Stomach (tissue), 9 donors: ENCODE data around the gene HIP1. TPM values are rescaled to one million over a fixed set of nuclear protein-coding genes. Genes with fewer than 3 reads are reported as not detected.

Experiments
- DNase-seq, 2 donors: peaks; one replicate each; pipeline versions ENCODE4 v3.0.0 to v3.0.0-alpha.2; 2013 to 2019
- H3K27ac ChIP-seq, 5 donors: fragments of 200-600 bp in 4 of 5; sonication (generic) in 4 of 5; one replicate each; pipeline ENCODE4 v1.5.1; 2013 to 2019; ENCODE audit warnings: mild to moderate bottlenecking in 1 of 5, moderate library complexity in 1 of 5
- H3K27me3 ChIP-seq, 3 donors: fragments of 200-600 bp; sonication (generic); one replicate each; pipeline ENCODE4 v1.5.1; 2017 to 2019; ENCODE audit warnings: mixed run types in 1 of 3
- H3K36me3 ChIP-seq, 4 donors: fragments of 200-600 bp; sonication (generic); 1 replicate in 3 of 4; 2 replicates in 1 of 4; pipeline ENCODE4 v1.5.1; 2016 to 2019
- H3K4me1 ChIP-seq, 4 donors: fragments of 200-600 bp; sonication (generic); one replicate each; pipeline ENCODE4 v1.5.1; 2016 to 2019
- H3K4me3 ChIP-seq, 4 donors: fragments of 200-600 bp; sonication (generic) in 3 of 4; one replicate each; pipeline ENCODE4 v1.5.1; 2016 to 2019; ENCODE audit warnings: mild to moderate bottlenecking in 1 of 4
- H3K9me3 ChIP-seq, 4 donors: fragments of 200-600 bp; sonication (generic); one replicate each; pipeline ENCODE4 v1.5.1; 2016 to 2019
- CTCF ChIP-seq, 7 experiments: fragments of 450-650 bp in 4 of 7; fragments of 200-600 bp in 3 of 7; sonication (generic) in 3 of 7; IDR thresholded peaks; one replicate each; pipeline ENCODE4 v1.5.1; 2016 to 2019; ENCODE audit warnings: antibody characterized with exemption in 7 of 7, control low read depth in 2 of 7, mild to moderate bottlenecking in 1 of 7
- EP300 ChIP-seq: sonication (generic); formaldehyde crosslinking; IDR thresholded peaks from one replicate; pipeline ENCODE4 v1.6.1; 2017; ENCODE audit warnings: antibody characterized with exemption
- POLR2A ChIP-seq, 4 donors: fragments of 450-650 bp; IDR thresholded peaks; one replicate each; pipeline ENCODE4 v1.6.1; 2016; ENCODE audit warnings: antibody characterized with exemption in 4 of 4, control low read depth in 2 of 4, mild to moderate bottlenecking in 1 of 4, moderate library complexity in 1 of 4
- POLR2AphosphoS5 ChIP-seq, 3 donors: sonication (generic); formaldehyde crosslinking; IDR thresholded peaks; one replicate each; pipeline ENCODE4 v1.6.1; 2016; ENCODE audit warnings: antibody characterized with exemption in 3 of 3
- WGBS, 5 donors: extraction: QIAGEN DNeasy Blood & Tissue Kit in 3 of 5; methylation state at CpG; one replicate each; pipeline versions ENCODE4 v1.1.5 to v1.1.7; 2013 to 2018; 5-methylcytosine and 5-hydroxymethylcytosine counted together
- intact Hi-C: fragments of 100-400 bp; cut with DNase I; formaldehyde crosslinking; loops from one replicate; pipeline ENCODE4 v1.15.1; 2023; ENCODE audit warnings: low total_unique reads
- polyA plus RNA-seq, 3 donors: library from polyadenylated mRNA; stranded (reverse); fragments of 200-250 nt; gene quantifications; one replicate each; pipeline ENCODE4 v1.2.3, GENCODE V29; 2013
- total RNA-seq, 5 donors: library from RNA; depleted of rRNA; stranded (reverse); fragments of >200 nt; gene quantifications; one replicate each; pipeline versions ENCODE4 v1.1.0 to v1.2.3, GENCODE V29; 2014 to 2016
- donor health status: healthy with polysubstance abuse.
- donor health status: Bipolar disorder and iron deficiency.
- donor health status: healthy.

Gene HIP1
- total and polyA plus RNA-seq, 8 donors: 2.8 to 15.8 (median 6.8) TPM

- WGBS, 5 donors: 91 to 93% (median 93%) methylated on average over 4 of the region's 4 CpGs
- intact Hi-C loops: no loop called here
- Histone ChIP-seq H3K36me3 (peaks cover 0 to 10% (median 0%) of the 10 kb centered on the region in 4 donors), H3K4me1 (no peaks in the 10 kb centered on the region), H3K27me3 (no peaks in the 10 kb centered on the region), H3K27ac (no peak overlapping the region), H3K9me3 (no peaks in the 10 kb centered on the region), H3K4me3 (no peak overlapping the region)
- DNase-seq: no peak
- TF ChIP-seq CTCF (IDR thresholded peaks at IDR 0.05) (no peak), POLR2AphosphoS5 (IDR thresholded peaks at IDR 0.05) (no peak), POLR2A (IDR thresholded peaks at IDR 0.05) (no peak), EP300 (no peak)
Observed at GRCh38 chr7:75702515-75702914, 36.2 kb downstream of the HIP1 start.

DNA sequence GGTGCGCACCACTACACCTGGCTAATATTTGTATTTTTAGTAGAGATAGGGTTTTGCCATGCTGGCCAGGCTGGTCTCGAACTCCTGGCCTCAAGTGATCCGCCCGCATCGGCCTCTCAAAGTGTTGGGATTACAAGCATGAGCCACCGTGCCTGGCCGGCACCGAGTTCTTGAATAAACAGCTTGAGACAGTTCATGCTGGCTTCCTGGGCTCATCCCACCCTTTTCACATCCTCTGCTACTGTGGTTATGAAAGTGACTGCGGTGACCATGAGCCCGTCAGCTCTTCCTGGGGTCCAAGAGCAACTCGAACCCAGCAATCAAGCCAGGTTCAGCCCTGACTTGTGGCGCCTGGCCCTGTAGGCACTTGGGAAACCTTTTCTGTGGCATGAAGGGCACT is 38.7 kb downstream of the HIP1 start:
- intact Hi-C loops: no loop called here
- Histone ChIP-seq H3K36me3 (peaks cover 0 to 10% (median 0%) of the 10 kb centered on the region in 4 donors), H3K27me3 (no peaks in the 10 kb centered on the region), H3K27ac (no peak overlapping the region), H3K9me3 (no peaks in the 10 kb centered on the region), H3K4me1 (no peaks in the 10 kb centered on the region), H3K4me3 (no peak overlapping the region)
- no peak for TF ChIP-seq EP300
- TF ChIP-seq CTCF (IDR thresholded peaks at IDR 0.05): no peak
- no peak for TF ChIP-seq POLR2AphosphoS5 (IDR thresholded peaks at IDR 0.05)
- TF ChIP-seq POLR2A (IDR thresholded peaks at IDR 0.05): no peak
- DNase-seq: no peak
- WGBS, 5 donors: 91 to 95% (median 94%) methylated on average over 12 of the region's 12 CpGs

- TF ChIP-seq POLR2AphosphoS5 (IDR thresholded peaks at IDR 0.05) (no peak), EP300 (no peak), CTCF (IDR thresholded peaks at IDR 0.05) (no peak), POLR2A (IDR thresholded peaks at IDR 0.05) (no peak)
- intact Hi-C loops: no loop called here
Observed at GRCh38 chr7:75698358-75698757, 40.4 kb downstream of the HIP1 start.

GRCh38 chr7:75696263-75697037 is 42.3 kb downstream of the HIP1 start:
- no peak overlapping the region for H3K4me3 ChIP-seq
- no peaks in the 10 kb centered on the region for H3K4me1 ChIP-seq
- intact Hi-C loops: no loop called here
- H3K27ac ChIP-seq: no peak overlapping the region
- TF ChIP-seq POLR2AphosphoS5 (IDR thresholded peaks at IDR 0.05) (no peak), POLR2A (IDR thresholded peaks at IDR 0.05) (no peak), CTCF (IDR thresholded peaks at IDR 0.05) (no peak), EP300 (no peak)
- no peak for DNase-seq
- peaks cover 0 to 10% (median 0%) of the 10 kb centered on the region in 4 donors for H3K36me3 ChIP-seq
- WGBS, 5 donors: 82 to 91% (median 86%) methylated on average over 3 to 4 of the region's 4 CpGs
- no peaks in the 10 kb centered on the region for H3K27me3 ChIP-seq
- no peaks in the 10 kb centered on the region for H3K9me3 ChIP-seq

More at GRCh38 chr7:75698358-75698757, 40.4 kb downstream of the HIP1 start:
- no peak for DNase-seq
- no peak overlapping the region for H3K4me3 ChIP-seq
- no peak overlapping the region for H3K27ac ChIP-seq
- no peaks in the 10 kb centered on the region for H3K4me1 ChIP-seq
- H3K36me3 ChIP-seq: peaks cover 0 to 10% (median 0%) of the 10 kb centered on the region in 4 donors
- H3K9me3 ChIP-seq: no peaks in the 10 kb centered on the region
- H3K27me3 ChIP-seq: no peaks in the 10 kb centered on the region
